Neural crest cell (in vitro differentiated cells): ENCODE results near the gene SCN5A. TPM values are rescaled to one million over a fixed set of nuclear protein-coding genes. Genes with fewer than 3 reads are reported as not detected.
A peak's percentile ranks its signal among the peaks of the same experiment; 100 is the strongest.

Experiments
- DNase-seq: peaks from one replicate; pipeline ENCODE4 v3.0.0; 2021; ENCODE audit warnings: low read depth, mixed read lengths, low spot score
- H3K27ac Mint-ChIP-seq: one replicate; pipeline ENCODE4 v1.8.0; 2021; ENCODE audit warnings: mild to moderate bottlenecking, mixed read lengths; ENCODE audit not compliant: unreplicated experiment
- H3K27me3 Mint-ChIP-seq: 2 replicates; pipeline ENCODE4 v1.8.0; 2021; ENCODE audit warnings: low read depth, mild to moderate bottlenecking, mixed read lengths
- H3K36me3 Mint-ChIP-seq: 2 replicates; pipeline ENCODE4 v1.8.0; 2021; ENCODE audit warnings: low read depth, mild to moderate bottlenecking, mixed read lengths
- H3K4me1 Mint-ChIP-seq: 2 replicates; pipeline ENCODE4 v1.8.0; 2021; ENCODE audit warnings: mixed read lengths
- H3K4me3 Mint-ChIP-seq: one replicate; pipeline ENCODE4 v1.8.0; 2021; ENCODE audit warnings: mild to moderate bottlenecking, mixed read lengths
- H3K9me3 Mint-ChIP-seq: 2 replicates; pipeline ENCODE4 v1.8.0; 2021; ENCODE audit warnings: mixed read lengths
- long read RNA-seq: library from polyadenylated mRNA; unstranded; transcript quantifications from one replicate; pipeline ENCODE4 v2.0.0, GENCODE V29; 2020
- total RNA-seq: library from RNA; stranded (reverse); gene quantifications from 2 replicates; pipeline ENCODE4 v1.2.1, GENCODE V29; 2021
- TF ChIP-seq, protein P1 (sequence below): fragments of 200-600 bp; sonication (generic); conservative IDR thresholded peaks from 2 replicates; pipeline ENCODE4 v1.5.0; 2021; ENCODE audit warnings: antibody characterized with exemption, mild to moderate bottlenecking

Gene SCN5A
- 0.41 and 1.2 TPM in 2 replicates for total RNA-seq
- long read RNA-seq: 0 reads

DNA sequence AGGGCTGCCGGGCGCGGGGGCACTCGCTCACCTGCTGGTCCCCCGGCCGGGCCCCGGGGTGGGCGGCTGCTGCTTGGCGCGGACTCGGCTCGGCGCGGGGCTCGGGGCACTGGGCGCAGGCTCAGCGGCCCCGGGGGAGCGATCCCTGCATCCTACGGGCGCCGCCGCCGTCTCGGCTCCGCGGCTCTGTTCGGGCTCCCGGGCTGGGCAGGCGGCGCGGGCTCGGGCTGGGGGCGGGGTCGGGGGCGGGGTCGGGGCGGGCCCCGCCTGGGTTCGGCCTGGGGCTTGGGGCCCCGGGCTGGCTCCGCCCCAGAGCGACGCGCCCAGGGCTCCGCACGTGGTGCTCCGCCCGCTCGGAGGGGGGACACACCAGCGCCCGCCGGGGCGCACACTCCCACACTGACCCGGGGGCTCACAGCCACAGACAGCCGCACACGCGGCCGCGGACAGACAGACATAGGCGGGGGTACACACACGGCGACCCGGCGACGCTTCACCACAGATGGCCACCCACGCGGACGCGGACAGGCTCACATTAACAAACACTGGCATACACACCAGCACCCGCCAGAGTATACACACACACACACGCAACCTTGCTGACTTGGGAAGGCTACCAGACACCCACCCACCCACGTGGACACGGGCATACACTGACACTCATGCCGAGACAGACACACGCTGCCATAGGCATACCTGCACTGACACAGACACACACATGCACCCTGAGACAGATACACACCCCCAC is at the start of gene SCN5A:
Gene SCN5A, minus strand, starts transcription at position 188 of the 748 bp plus-strand sequence. CDS start 16,380 bp downstream, outside the sequence.
- Mint-ChIP-seq H3K9me3 (no peaks in the 10 kb centered on the region), H3K4me1 (peaks cover 4% of the 10 kb centered on the region), H3K36me3 (no peaks in the 10 kb centered on the region), H3K27me3 (peaks cover 27% of the 10 kb centered on the region), H3K4me3 (peak within 1 kb of the TSS; percentile 60), H3K27ac (no peak within 1 kb of the TSS)
- no peak for DNase-seq
- TF ChIP-seq, protein P1, sequence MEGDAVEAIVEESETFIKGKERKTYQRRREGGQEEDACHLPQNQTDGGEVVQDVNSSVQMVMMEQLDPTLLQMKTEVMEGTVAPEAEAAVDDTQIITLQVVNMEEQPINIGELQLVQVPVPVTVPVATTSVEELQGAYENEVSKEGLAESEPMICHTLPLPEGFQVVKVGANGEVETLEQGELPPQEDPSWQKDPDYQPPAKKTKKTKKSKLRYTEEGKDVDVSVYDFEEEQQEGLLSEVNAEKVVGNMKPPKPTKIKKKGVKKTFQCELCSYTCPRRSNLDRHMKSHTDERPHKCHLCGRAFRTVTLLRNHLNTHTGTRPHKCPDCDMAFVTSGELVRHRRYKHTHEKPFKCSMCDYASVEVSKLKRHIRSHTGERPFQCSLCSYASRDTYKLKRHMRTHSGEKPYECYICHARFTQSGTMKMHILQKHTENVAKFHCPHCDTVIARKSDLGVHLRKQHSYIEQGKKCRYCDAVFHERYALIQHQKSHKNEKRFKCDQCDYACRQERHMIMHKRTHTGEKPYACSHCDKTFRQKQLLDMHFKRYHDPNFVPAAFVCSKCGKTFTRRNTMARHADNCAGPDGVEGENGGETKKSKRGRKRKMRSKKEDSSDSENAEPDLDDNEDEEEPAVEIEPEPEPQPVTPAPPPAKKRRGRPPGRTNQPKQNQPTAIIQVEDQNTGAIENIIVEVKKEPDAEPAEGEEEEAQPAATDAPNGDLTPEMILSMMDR: no peak

DNA sequence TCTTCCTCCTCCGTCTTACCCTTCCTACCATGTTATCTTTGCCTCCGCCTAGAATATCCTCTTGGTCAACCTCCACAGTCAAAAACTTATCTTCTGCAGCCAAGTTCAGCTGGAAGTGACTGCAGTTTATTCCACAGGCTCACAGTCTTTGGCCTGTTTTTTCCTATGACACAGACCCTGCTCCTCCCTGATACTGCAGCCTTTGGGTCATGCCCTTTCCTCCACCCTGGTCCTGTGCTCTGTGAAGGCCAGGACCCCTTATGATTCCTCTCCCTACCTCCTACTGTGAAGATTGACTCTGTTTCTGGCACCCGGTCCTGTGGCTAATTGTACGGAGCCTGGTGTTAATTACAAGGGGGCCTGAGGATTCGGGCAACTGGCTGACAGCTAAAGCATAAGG is 49.3 kb upstream of the SCN5A start:
- no peak overlapping the region for H3K4me3 Mint-ChIP-seq
- no peaks in the 10 kb centered on the region for H3K9me3 Mint-ChIP-seq
- H3K4me1 Mint-ChIP-seq: no peaks in the 10 kb centered on the region
- TF ChIP-seq, protein P1: no peak
- DNase-seq: no peak
- H3K36me3 Mint-ChIP-seq: no peaks in the 10 kb centered on the region
- H3K27me3 Mint-ChIP-seq: peaks cover 4% of the 10 kb centered on the region
- H3K27ac Mint-ChIP-seq: no peak overlapping the region

DNA sequence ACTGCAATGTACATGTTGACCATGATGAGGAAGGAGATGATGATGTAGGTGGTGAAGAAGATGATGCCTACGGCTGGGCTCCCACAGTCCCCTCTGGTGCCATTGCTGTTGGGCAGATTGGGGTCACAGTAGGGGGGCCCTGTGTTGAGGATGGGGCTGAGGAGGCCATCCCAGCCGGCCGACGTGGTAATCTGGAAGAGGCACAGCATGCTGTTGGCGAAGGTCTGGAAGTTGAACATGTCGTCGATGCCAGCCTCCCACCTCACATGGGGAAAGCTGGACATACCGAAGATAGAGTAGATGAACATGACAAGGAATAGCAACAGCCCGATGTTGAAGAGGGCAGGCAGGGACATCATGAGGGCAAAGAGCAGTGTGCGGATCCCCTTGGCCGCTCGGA is 48.6 kb upstream of the SCN5A start:
- TF ChIP-seq, protein P1: no peak
- no peak overlapping the region for H3K27ac Mint-ChIP-seq
- DNase-seq: no peak
- peaks cover 4% of the 10 kb centered on the region for H3K27me3 Mint-ChIP-seq
- no peaks in the 10 kb centered on the region for H3K36me3 Mint-ChIP-seq
- H3K9me3 Mint-ChIP-seq: no peaks in the 10 kb centered on the region
- no peak overlapping the region for H3K4me3 Mint-ChIP-seq
- no peaks in the 10 kb centered on the region for H3K4me1 Mint-ChIP-seq

DNA sequence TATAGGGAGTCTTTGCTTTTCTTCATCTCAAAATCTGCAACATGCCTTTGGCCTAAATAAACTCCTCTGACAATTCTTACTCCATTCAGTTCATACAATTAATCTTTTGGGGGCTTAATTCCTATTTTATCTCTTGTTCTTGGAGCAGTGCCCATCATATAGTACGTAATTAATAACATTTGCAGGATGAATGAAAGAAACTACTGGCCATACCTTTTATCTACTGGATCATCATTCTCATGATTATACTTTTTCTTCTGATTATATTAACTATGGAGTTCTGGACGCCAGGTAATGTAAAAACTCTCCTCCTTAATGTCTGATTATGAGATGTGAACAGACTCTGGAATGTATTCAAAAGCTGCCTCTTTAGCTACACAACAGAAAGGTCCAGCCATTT is 46.5 kb upstream of the SCN5A start:
- Mint-ChIP-seq H3K9me3 (no peaks in the 10 kb centered on the region), H3K4me3 (no peak overlapping the region), H3K27me3 (peaks cover under 1% of the 10 kb centered on the region), H3K4me1 (no peaks in the 10 kb centered on the region), H3K36me3 (no peaks in the 10 kb centered on the region), H3K27ac (no peak overlapping the region)
- no peak for DNase-seq
- TF ChIP-seq, protein P1: no peak

DNA sequence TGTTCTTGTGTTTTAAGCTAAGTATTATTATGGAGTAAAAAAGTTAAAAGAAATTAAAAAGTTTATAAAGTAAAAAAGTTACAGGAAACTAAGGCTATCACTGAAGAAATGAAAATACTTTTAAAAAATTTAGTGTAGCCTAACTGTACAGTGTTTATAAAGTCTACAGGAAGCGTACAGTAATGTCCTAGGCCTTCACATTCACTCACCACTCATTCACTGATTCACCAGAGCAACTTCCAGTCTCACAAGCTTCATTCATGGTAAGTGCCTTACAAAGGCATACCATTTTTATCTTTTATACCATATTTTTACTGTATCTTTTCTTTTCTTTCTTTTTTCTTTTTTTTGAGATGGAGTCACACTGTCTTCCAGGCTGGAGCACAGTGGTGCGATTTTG is 40.7 kb upstream of the SCN5A start:
- Mint-ChIP-seq H3K36me3 (no peaks in the 10 kb centered on the region), H3K9me3 (no peaks in the 10 kb centered on the region), H3K27ac (no peak overlapping the region), H3K4me1 (no peaks in the 10 kb centered on the region), H3K4me3 (no peak overlapping the region), H3K27me3 (peaks cover 17% of the 10 kb centered on the region)
- DNase-seq: no peak
- TF ChIP-seq, protein P1: no peak
